Esophagus mucosa (tissue), 1 donor: ENCODE results near the gene METTL16. TPM values are rescaled to one million over a fixed set of nuclear protein-coding genes. Genes with fewer than 3 reads are reported as not detected.
A peak's percentile ranks its signal among the peaks of the same experiment; 100 is the strongest.

ENCODE experiments used
- ATAC-seq: fragments of 200-7000 bp; cut with Tn5 transposase; one replicate; pipeline ENCODE4 v1.9.1; 2020
- total RNA-seq: library from RNA; stranded (reverse); gene quantifications from one replicate; pipeline ENCODE4 v1.2.4, GENCODE V29; 2023
- donor health status: DM: yes; HTN: yes; CAD: no.

Gene METTL16
- total RNA-seq, 1 donor from 2014 or later: 20.8 TPM

DNA sequence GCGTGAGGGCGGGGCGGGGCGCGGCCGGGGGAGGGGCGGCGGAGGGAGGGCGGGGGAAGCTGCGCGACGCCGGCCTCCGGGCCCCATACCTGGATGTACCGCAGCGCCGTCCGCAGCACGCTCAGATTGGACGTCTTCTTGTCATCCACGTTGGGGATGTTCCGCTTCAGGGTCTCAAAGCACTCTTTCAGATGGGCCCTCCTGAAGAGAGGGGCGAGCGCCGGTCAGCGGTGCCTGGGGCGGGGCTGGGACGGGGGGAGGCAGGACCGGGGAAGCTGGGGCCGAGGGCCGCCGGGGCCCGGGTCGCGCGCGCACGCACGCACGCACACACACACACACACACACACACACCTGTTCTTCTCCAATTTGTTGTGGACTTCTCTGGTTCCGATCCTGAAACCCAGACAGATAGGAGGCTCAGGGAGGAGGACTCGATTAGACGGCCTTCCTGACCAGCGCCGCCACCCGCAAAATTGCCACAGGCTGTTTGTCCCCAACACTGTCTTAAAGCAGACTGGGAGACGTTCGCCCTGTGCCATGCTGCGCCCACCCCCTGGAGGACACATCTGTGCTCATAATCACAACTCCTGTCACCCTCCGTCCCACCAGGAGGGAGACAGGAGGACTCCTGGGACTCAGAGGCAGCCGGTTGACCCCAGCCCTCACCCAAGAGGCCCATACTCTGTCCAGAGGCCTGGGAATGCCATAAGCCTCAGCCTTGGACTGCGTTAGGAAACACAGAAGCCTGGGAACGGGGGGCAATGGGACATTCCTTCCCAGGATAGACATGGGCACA, 117.5 kb downstream of the METTL16 start:
- no peak for ATAC-seq

DNA sequence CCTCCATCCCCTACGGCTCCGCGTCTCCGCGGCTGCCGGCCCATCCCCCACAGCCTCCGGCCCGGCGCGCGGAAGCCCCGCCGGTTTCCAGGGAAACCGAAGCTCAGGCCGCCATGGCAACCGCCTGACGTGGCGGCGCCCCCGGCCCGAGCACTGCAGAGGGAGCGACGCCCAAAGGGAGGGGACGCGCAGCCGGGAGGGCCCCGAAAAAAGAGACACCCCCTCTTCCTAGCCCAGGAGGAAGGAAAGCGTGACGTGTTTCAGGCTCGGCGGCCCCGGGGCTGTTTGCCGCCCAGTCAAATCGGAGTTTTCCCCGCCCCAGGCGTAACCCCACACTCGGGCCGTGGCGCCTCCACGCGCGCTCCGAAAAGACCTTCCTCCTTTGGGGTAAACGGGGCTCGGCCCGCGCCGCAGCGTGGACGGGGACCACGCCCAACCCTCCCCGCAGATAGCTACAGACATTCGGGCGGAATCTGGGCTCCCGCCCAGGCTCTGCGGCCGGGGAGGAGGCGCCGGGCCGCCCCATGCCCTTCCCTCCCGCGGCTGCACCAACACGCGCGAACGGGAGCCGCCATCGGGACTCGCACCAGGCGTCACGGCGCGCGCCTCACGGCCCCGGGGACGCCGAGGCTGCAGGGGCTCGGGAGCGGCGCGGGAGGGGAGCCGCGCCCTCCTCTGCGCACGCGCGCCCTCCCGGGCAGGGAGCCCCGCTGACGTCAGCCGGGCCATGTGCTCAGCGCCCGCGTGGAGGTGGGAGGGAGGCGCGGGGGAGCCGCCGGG, 118.3 kb downstream of the METTL16 start:
- peak; percentile 62 for ATAC-seq

DNA sequence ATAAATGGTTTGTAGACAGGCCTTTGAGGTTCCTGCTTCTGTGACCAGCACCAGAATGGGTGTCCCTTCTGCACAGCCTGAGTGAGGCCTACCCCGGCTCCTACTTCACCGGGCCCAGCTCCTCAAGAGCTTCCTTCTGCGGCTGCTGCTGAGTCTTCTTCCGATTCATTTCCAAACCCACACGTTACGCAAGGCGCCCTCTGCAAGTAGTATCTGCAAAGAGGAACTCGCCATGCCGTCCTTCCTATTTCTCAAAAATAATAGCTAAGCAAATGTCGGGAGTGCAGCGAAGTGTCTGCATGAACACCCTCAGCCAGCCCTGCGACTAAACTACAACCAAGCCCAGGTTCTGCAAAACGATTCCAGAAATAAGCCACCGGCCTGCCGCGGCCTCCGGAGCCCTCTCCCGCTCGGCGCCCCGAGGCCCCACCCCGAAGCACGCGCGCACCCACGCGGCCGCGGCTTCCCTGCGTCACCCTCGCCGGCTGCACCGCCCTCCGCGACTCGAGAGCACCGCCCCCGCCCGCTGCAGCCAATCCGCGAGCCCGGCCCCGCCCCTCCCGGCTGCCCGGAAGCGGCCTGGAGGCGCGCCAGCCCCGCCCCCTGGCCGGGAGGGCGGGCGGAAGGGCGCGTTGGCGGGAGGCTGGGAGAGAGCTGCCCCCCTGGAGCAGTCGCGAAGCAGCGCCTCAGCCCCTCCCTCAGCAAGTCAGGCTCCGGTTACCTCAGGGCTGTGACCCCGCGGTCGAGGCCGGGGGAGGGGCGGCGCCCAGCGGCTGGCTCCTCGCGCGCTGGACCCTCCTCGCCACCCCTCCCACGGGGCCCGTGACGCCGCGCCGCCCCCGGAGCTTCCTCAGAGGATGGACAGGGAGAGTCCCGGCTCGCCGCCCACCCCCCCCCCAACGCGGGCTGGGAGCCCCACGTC, 119.2 kb downstream of the METTL16 start:
- peak; percentile 64 for ATAC-seq

DNA sequence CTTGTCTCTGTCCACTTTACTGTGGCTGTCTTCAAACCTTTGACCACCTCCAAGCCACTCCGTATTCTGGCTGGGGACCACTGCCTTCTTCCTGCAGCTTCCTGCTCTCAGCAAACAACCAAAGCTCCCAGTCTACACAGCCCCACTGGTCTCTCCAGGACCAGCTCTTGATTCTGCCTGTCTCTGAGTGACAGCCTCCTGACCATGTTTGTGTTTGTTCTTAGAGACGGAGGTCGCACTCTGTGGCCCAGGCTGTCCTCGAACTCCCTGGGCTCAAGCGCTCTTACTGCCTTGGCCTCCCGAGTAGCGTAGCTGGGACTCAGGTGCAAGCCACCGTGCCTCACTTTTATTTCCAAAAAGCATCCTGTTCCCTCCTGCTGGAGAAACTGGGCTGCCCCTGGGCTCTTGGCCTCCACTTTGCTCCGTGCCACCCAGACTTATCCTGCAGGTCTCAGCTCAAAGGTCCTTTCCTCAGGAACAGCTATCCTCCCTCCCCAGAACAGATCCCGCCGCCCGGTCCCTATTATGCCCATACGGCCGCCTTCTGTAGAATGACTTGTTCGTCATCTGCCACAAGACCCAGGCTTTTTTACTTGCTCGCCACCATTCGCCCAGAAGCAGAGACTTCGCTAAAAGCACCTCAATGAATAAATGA, 120.0 kb downstream of the METTL16 start:
- ATAC-seq: no peak

DNA sequence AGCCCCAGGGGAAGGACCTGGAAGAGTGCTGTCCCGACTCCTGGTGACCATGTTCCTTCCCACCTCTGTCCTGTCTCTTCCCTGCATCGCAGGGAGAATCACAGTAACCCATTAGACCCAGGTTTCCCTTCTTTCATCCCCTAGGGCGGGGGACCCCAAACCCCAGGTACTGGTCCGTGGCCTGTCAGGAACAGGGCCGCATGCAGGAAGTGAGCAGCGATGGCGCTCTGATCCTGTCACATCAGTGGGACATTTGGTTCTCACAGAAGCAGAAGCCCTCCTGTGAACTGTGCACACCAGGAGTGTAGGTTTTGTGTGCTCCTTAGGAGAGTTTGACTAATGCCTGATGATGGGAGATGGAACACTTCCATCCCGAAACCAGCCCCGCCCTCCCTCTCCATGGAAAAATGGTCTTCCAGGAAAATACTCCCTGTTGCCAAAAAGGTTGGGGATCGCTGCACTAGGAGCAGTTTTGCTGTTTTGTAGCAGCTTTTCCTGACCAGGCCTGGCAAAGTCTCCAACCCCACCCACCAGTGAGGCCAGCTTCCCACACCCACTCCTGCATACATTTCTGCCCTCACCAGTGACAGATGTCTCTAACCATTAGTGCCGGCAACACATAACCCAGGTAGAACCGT, 121.4 kb downstream of the METTL16 start:
- ATAC-seq: no peak

DNA sequence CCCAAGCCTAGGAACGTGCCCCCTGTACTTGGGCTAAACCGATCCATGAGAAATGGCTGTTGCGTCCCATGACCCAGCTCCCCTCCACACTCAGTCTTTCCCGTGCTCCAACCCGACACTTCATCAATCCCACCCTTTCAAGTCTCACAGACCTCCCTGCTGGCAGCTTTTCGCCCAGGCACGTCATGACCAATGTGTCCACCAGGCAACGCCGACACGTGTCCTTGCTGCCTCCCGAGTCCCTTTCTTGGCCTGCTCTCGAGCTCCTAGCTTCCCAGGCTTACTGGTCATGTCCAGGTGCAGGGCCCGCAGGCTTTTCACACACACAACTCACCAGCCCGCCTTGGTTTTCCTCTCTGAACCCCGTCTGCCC, 123.0 kb downstream of the METTL16 start:
- ATAC-seq: no peak

DNA sequence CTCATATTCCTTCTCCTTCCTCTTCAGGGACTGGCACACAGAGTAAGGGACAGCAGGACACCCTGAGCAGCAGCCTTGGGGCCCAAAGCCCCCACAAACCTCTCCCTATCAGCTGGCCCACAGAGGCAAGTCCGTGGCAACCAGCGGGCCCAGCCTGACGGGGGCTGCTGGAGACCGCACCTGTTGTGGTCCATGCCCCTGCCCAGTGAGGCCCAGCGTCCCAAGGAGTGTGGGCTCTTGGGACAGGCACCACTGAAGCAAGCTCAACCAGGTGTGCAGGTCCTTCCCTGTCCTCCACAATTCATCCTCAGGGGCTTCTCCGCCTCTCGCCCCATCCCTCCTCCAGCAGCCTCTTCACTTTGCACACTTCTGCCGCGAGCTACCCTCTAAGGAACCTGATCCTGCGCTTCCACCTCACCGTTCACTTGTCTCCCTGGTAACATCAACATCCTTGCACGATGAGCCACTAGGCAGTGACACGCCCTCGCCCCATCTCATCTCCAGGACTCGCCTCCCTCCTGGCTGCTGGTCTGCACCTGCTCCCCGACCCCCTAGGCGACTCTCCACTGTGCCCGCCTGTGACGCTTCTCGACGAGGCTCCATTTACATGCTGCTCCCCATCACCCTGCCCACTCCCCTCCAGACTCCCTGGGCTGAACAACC, 123.5 kb downstream of the METTL16 start:
- ATAC-seq: no peak

DNA sequence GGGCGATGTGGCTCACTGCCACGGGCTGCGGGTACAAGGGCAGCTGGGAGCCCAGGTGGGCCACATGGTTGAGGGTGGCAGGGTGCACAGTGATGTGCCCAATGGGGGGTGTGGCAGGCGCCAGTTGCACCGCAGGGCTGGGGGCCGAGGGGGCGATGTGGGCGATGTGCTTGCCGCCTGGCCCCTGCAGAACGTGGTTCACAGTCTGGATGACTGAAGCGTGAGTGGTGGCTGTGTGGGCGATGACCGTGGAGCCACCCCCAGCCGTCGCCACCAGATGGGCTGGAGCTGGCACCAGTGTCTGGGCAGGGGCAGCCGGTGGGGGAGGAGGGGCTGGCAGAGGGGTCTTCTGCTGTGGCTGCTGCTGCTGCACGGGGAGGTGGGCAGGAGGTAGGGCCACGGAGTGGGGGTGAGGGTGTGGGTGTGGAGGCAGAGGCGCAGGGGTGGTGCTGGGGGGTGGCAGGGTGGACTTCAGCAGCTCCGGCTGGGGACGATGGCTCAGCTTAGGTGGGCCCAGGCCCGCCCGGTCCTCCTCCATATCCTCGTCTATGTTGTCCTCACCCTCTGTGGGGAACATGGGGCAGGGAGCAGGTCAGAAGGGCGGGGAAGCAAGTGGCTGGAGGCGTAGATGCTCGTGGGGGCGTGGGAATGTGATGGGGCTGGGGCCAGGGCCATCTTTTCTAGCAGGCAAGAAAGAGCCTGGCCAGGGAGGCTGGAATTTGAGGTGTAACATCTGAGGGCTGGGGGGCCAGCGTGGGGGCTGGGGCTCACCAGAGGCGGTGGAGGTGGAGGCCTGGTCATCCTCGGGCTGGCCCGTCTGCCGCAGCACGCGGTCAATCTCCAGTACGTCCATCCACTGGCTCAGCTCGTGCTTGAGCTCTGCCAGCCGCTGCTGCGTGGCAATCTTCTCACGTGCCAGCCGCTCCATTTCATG, 124.3 kb downstream of the METTL16 start:
- ATAC-seq: no peak

DNA sequence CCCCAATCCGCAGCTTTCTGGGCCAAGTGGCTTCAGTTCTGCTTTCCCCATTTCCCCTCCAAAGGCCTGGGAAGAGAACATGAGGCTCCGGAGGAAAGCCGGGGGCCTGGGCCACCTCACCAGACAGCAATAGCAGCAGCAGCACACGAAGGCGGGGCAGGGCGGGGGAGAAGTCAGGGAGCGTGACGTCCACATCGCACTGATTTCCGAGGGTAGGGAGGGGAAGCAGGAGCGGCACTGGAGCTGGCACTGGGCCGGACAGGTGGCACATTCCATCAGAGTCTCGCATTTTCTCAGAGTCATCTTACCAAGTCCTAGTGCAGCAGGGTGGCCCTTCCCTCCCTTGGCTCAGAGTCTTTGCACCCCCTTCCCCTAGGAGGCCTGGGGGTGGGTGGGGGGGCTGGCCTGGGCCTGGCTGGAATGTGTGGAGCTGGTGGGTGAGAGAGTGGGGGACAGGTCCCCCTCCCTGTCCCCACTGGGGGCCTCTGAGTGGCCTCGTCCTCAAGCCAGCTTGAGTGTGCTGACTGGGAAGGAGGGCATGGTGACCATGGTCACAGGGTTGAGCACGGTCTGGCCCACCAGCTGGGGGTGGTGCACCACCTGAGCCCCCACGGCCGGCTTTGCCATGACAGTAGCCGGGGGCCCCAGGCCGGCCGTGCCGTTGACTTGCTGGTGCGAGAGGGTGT, 125.1 kb downstream of the METTL16 start:
- ATAC-seq: peak; percentile 62

DNA sequence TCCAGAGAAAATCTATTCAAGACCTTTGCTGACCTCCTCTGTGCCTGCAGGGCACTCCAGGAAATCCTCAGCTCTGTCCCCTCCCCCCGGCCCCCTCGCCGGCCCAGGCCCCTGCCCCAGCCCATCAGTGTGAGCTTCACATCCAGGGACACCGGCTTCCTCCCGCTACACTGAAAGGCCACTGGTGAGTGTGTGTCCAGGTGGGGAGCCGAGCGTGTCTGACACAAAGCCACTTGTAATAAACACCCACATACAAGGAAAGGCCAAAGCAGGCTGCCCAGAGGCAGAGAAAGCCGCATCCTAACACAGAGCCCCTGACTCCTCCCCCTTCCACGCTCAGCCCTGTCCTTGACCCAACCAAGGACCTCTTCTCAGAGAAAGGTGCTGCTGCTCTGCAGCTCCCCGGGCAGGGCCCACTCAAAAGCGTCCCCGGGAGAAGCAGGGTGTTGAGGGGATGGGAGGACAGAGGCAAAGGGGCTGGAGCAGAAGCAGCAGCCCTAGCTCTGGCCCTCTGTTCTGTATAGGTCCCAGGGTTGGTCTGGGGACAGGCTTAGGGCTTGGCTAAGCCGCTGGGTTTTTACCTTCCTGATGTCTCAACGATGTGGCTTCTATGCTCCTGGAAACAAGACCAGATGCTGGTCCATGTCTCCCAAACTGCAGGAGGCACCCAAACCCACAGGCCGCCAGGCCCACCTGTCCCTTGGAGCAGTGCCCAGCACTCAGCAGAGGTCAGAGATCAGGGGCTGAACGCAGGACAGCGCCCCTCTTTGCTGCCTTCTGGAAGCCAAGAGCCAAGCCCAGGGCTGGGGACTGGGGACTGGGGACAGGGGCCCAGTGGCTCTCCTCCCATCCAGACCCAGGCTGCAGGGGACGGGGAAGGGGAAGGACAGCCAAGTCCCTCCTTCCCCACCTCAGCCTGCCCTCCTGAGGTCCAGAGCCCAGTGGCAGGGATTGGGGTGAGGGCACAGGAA, 126.2 kb downstream of the METTL16 start:
- no peak for ATAC-seq

DNA sequence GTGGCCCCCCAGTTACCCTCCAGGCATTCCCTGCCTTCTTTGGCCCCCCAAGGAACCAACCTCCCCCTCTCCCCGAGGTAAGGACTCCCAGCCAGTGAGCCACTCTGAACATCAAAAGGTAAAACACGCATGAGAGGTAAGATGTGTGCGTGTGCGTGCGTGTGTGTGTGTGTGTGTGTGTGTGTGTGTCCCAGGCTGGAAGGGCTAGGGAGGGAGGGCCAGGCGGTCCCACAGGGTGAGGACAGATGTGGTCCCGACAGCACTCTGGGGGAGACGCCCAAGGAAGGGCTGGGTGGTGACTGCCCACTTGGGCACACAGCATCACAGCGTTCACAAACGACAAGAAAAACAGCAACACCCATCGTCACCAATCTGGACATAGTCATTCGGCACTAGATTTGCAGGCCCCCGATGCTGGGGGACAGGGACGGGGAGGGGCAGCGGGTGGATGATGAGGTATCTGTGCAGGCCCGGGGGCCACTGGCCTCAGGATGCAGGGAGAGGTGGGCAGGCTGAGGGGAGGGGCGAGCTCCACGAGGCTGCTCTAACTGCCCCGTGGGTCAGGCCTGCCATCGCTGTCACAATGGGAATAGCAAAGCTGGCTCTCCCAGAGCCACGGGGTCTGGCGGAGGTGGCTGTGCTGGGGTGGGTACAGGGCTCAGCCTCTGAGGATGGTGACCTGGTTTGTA, 127.1 kb downstream of the METTL16 start:
- ATAC-seq: no peak

DNA sequence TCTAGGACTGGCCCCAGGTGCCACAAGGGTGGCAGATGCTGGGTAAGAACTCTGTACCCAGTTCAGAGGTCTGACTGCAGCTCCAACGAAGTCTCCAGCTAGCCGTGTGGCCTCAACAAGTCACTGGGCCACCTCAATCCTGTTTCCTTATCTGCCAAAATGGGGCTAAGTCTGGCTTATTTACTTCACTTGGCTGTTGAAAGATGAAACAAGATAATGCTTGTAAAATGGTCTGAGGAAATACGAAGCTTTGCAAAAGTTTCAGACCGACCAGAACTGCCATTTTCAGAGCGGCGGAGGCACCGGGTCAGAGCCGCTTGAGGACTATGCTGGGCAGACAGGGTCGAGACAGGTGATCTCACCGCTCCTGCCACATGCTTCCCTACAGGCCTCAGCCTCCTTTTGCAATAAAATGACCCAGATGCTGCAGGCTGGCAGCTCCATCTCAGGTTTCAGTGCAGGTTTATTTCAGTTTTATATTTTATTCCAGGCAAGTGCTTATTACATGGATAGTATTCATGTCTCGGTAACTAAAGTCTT, 128.0 kb downstream of the METTL16 start:
- ATAC-seq: no peak

DNA sequence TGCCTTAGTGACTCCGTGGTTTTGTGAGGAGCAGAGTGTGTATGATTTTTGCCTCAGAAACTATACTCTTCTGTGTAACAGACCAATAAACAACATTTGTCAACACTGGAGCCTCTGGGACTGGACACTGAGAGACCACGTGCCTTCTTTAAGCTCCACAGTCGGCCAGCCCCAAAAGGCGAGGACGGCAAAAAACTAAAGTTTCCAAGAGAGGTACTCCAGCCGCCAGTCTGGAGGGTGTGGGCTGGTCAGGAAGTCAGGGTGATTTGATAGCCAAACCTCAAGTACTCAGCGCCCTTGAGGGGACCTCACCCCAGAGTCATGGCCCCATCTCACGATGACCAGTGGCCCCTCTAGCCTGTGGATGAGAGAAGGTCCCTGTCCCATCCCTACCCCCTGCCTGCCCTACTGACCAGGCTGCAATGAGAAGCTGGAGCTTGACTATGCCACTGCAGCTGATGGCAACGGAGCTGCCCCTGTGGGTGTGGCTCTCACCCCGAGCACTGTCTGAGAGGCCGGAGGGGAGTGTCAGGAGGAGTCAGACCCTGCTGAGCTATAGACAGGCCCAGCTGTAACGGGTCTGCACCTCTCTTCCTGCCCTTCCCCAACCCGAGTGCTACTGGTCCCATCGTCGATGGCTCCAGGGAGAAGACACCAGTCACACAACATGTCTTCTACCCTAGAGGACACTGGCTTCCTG, 130.6 kb downstream of the METTL16 start:
- ATAC-seq: no peak

DNA sequence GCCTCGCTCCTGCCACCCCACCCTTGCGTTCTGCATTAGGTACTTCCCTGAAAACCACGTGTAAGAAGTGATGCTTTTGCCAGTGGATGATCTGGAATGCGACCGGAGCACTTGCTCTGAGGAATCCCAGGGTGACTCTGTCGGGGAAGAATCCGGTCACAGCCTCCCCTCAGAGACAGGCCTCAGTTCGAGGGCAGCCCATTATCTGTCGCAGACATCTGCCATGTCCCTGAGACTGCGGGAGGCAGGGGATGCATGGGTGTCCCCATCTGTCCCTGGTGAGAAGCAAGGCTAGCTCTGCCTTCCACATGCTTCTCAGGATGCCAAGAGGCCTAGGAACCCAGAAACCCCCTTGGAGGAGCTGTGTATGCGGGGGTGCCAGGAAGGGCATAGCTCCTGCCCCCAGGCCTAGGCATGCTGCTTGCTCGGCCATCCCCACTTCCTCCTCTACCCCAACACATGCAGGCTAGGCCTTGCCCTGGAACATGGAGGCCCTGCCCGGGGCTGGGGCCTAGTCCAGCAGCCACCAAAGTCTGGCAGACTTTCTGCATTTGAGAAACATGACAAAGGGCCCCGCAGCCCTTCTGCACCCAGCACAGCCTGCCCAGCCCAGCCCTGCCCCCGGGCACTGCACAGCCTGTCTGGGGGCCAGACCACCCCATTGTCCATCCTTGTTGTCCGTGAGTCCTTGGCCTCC, 131.3 kb downstream of the METTL16 start:
- no peak for ATAC-seq

DNA sequence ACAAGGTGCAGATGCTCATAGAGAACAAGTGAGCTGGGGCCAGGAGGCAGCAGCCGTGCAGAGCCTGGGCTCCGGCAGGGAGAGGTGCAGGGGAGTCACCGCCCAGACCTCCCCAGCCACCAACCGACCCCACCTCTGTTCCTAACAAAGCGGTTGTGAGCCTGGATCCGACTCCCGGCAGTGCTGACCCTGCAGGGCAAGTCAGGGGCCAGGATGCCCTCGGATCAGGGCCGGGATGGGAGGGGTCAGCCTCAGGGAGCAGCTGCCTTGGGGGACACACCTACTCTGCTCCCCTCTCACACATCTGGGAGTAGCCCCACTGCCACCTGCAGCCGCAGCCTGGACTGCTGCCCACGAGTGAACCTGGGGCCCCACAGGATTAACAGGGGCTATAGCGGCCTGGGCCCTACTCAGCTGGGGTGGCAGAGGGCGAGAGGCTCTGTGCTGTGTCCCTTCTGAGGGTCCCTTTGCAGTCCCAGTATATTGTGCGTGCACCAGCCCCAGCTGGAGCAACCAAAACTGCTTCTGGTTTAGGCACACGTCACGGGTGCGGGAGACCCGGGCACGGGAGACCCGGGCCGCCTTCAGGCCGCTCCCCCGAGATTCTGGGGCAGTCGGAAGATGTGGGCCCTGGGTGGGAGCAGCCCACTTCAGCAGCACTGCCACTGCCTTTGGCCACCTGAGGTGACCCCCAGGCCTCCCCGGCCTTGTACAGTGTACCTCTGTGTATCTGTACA, 132.0 kb downstream of the METTL16 start:
- ATAC-seq: no peak
